Ecto neural progenitor cell (in vitro differentiated cells): ENCODE measurements around the gene CD2AP.
"Not testable (repeated sequence)": the region's sequence is repeated elsewhere in the genome, so short reads cannot be mapped to it uniquely, and the experiment has no call there.

Experiments
- DNase-seq: peaks from one replicate; pipeline ENCODE4 v3.0.0-alpha.2; 2018; ENCODE audit warnings: low spot score

The CD2AP gene

DNA sequence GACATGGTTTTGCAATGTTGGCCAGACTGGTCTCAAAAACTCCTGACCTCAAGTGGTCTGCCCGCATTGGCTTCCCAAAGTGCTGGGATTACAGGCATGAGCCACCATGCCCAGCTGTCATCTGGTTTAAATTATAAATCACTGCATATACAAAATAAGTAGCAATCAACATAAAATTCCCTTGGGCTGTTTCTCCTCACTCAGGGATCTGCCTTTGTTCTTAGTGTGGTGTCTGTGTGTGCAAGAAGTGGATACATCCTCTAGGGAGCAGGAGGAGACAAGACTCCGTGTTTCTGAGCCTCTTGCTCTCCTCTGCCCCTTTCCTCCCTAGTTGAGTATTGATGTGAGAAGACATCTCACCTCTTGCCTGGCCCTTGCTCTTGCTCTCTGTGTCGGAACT, 155.6 kb downstream of the CD2AP start:
- no peak for DNase-seq

DNA sequence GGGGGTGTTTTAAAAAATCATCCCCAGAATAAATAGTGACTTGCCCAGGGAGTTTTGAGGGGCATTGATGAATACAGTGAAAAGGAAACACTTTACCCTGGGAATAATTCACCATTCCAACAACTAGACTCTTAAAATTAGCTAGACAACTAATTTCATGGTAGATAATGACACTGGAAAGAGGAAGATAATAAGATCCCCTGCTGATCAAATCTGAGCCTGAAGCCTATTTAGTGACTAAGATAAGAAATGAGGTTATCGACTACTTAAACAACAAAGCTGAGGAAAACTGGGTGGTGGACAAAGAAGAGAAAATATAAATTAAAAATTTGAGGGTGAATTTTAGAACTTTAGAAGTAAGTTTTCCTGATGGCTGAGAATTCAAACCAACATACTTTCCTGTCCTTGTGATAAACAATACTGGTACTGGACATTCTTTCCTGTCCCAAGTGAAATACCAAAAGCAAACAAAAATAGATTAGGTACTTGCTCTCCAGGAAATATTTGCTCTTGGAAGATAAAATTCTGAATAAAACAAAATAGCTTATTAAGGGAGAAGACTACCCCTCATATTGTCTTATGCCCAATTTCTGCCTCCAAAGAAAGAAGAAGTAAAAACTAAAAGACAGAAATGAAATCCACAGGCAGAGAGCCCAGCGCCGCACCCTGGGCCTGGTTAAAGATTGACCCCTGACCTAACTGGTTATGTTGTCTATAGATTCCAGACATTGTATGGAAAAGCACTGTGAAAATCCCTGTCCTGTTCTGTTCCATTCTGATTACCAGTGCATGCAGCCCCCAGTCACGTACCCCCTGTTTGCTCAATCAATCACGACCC, 156.8 kb downstream of the CD2AP start:
- DNase-seq = no peak

DNA sequence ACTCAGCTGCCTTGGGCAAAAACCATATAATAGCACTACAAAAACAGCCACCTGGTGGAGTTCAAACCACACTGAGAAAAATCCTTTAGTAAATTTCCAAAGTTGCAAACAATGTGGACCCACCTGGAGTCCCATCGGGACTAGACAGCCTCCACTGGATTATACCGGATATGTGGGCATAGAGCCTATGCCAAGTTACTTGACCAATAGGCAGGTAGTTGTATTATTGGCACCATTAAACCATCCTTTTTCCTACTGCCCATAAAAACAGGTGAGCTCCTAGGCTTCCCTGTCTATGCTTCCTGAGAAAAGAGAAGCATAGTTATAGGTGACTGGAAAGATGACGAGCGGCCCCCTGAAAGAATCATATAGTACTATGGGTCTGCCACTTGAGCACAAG, 169.1 kb downstream of the CD2AP start:
- DNase-seq = no peak

DNA sequence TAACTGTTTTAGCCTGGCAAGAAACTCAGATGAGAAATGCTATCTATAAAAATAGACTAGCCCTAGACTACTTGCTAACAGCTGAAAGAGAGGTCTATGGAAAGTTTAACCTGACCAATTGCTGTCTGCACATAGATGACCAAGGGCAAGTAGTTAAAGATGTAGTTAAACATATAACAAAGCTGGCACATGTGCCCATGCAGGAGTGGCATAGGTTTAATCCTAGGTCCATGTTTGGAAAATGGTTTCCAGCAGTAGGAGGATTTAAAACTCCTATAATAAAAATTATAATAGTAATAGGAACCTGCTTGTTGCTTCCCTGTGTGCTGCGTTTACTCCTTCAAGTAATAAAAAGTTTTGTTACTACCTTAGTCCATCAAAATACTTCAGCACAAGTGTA, 169.6 kb downstream of the CD2AP start:
- no peak for DNase-seq

DNA sequence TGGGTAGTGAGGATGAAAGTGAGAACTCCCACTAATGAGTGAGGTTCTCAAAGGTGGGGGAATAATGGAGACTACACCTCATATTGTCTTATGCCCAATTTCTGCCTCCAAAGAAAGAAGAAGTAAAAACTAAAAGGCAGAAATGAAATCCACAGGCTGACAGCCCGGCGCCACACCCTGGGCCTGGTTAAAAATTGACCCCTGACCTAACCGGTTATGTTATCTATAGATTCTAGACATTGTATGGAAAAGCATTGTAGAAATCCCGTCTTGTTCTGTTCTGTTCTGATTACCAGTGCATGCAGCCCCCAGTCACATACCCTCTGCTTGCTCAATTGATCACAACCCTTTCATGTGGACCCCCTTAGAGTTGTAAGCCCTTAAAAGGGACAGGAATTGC, 170.0 kb downstream of the CD2AP start:
- DNase-seq = not testable (repeated sequence)

DNA sequence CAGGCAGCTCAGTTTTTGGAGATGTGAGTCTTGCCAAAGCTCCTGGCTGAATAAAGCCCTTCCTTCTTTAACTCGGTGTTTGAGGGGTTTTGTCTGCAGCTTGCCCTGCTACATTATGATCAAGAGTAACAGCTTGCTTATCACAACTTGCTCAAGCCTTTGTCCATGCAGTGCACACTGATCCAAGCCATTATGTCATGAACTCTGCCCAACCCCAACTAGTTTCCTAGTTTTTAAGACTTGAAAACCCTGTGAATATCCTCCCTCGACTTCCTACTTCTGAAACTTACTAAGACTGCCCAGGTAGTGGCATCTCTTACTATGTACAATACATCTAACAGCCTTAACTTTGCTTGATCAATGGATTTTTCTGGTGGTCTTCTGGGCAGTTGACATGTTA, 170.4 kb downstream of the CD2AP start:
- DNase-seq = no peak

DNA sequence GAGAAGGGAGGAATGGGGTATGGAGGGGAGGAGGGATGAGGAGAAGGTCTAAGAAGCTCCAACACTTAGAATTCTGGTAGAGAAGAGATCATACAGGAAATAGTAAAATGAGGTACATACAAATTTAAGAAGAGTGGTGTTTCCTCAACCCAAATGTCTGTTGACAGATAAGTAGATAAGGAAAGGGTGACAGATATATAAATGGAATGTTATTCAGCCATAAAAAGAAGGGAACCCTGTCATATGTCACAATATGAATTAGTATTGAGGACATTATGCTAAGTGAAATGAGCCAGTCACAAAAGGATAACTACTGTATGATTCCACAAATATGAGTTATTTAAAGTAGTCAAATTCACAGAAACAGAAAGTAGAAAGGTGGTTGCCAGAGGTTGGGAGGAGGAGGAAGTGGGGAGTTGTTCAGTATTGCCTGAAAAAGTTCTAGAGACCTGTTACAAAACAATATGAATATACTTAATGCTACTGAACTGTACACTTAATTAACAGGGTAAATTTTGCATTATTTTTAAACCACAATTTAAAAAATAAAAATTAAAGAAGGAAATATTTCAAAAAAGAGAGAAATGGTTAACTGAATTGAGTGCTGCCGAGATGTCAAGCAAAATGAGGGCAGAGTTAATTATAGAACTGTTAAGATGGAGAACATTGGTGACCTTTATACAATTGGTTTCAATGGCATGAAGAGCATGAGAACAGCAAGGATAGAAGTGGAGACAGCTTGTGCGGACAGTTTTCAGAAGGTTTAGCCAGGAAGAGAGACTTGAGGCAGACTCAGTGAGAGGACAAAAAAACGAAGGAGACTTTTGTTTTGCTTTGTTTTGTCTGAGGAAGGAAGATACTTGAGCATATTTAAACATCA, 173.2 kb downstream of the CD2AP start:
- DNase-seq = no peak

DNA sequence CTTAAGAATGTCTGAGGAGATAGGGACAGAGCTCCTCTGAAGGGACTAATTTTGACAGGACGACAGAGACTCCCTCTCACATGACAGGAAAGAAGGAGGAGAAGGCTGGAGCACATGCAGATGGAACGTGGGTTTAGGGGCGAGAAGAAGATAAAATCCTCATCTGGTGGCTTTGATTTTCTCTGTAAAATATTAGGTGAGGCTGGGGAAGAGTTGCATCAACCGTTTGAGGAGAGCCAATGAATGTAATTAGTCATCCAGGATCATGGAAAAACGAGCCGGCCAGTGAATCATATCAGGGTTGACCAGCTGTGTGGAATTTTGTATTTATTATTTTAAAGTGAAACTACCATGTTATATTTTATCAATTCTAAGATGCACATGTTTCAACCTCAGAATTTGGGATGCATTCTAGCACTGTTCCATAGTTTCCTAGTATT, 173.9 kb downstream of the CD2AP start:
- DNase-seq = no peak

DNA sequence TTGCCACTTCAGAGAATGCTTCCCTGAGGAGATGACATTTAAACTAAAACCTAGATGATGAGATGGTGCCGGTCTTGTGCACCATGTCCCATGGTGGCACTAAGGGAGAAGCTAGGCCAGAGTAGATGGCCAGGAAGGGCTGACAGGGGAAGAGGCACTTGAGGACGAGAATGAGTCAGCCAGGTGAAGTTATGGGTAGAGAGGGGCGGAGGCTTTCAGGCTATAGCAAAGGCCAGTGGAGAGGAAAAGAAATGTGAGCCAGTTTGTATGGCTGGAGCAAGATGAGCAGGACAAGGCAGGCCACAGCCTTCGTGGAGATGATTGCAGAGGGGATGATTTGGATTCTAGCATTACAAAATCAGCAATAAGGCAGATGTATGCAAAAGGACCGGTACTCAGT, 176.1 kb downstream of the CD2AP start:
- no peak for DNase-seq

DNA sequence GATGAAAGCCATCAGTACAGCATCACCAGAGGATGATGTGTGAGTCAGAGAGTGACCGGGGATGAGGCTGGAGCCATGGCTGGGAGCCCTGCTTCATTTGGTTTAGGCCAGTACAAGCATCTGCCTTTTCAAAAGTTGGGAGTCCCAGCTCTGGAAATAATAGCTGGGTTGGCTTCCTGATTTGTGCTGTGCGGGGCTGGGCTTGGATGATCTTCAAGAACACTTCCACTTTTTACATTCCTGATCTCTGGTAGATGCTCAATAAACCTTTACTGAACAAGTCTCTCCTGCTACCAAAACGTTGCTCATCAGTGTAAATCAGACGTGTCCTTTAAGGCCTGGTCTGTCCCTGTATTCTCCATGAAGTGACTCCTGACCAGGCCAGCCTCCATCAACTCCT, 176.7 kb downstream of the CD2AP start:
- DNase-seq = no peak

DNA sequence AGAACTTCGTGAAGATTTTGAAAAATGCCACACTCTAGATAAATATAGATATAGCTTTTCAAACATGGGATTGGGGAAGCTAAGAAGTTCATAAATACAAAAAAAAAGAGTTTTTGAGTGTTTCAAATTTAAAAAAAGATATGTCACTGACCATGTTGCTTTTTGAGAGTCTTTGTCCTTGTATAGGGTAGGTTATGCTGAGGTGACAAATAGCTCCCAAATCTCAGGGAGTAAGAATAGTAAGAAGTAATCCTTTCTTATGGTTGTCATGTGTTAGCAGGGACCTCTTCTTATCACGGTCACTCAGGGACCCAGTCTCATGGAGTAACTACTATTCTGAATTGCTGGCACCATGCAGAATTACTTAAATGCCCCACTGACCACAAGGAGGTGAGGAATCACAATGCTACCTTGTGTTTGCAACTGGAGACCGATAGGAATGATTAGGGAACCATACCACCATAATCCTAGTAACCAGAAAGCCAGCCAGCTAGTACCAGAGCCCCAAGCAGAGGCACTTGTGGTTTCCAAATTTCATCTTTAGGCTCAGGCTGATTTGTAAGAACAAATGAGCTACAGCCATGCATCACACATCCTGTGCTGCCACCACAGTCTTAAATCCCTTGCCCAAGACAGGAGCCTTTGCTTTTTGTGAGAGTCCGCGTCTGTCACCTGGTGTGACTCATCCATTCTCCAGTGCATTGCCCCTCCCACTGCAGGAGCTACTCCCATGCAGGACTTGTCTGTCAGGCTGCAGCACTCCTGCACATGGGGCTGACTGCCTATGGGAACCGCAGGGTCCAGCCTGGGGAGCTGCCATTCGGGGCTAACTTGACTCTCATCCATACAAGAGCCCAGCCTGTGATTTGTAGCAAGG, 178.4 kb downstream of the CD2AP start:
- no peak for DNase-seq

DNA sequence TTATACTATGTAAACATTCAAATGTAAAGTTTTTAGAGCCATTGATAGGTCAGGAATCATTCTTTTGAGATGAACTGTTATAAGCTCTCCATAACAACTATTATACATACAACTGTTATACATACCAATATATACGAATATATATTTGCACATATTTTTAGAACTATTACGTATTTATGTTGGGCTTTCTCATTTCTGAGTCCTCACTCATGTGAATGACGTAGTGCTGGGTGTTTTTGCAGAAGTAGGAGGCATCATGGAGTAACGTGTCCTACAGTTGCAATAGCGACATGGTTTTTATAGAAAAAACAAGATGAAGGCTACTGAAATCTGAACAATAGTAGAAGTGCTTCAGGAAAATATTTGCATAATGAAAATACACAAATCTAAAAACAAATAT, 184.4 kb downstream of the CD2AP start:
- DNase-seq = no peak

DNA sequence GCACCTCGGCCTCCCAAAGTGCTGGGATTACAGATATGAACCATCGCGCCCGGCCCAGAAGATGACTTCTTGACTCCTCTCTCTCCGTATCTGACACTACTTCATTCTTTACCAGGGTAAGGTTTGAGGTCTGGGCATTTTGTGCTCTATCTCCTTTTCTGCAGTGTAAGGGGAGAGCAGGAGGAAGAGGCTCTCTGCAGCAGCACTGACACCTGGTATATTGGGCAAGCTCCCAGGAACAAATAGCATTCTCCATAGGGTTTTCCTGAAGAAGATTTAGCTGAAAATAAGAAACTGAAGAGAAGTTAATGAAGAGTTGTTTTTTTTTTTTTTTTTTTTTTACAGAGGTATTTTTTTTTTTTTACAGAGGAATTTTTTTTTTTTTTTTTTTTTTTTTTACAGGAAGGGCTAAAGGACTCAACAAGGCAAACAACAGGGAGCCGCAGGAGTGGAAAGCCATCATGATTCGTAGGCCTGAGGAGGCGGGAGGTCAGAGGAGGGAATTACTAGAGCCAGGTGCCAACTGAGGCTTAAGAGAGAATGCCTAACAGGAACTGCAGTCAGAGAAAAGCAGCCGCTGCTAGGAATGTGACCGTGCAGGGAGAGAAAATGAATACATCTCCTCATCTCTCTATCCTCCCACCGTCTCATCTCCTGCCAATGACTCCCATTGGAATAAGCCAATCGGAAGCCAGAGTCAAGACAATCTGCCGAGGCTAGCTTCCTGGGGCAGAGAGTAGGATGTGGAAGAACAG, 186.1 kb downstream of the CD2AP start:
- DNase-seq = no peak

DNA sequence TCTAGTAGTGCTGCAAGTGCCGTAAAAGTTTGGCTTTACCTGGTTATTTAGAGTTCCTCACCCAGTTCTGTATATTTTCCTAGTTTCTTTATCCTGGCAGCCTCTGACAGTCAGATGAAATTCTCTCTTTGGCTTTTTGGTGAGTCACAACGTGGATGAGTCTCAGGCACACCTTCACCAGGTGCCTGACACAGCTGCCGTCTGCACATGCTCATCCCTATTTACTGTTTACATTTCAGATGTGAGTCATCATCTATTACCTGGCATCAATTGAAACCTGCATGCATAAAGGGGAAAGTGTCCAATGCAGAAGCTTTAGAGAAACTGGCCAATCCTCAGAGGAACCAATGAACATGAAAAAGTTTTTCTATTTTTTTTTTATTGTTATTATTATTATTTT, 187.5 kb downstream of the CD2AP start:
- DNase-seq = no peak

DNA sequence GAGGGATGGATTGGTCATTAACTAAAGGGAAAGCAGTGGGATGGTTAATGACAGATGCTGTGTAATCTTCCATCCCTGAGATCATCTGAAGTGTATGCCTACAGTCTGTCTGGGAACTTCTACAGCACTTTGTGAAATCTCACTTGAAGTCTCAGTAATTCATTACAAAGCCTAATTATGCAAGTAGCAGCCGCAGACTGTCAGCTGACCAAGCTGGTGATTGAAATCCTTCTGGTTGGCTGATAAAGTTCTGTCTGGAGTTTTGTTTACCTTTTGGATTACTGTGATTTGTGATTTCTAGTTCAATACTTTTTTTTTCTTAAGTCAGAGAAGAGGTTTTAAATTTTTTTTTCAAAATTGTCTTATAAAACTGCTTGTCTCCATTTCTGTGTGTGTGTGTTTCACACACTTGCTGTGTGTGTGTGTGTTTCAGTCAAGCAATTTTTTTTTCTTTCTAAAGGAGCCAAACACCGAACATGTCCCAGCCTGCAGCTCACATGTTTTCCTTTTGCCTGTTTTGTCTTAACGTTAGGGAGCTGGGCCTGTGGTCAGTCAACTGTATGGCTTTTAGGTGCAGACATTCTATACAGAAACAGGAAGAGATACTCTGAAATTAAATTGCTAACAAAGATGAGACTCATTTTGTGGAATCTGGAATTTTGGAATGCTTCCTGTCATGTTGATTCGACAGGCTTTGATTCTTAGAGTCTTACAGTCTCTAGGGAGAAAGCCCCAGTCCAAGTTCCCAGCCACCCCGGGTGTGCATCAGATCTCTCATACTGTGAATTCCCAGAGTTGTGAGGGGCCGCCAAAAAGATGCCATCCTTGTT, 192.3 kb downstream of the CD2AP start:
- peak; percentile 55 for DNase-seq

DNA sequence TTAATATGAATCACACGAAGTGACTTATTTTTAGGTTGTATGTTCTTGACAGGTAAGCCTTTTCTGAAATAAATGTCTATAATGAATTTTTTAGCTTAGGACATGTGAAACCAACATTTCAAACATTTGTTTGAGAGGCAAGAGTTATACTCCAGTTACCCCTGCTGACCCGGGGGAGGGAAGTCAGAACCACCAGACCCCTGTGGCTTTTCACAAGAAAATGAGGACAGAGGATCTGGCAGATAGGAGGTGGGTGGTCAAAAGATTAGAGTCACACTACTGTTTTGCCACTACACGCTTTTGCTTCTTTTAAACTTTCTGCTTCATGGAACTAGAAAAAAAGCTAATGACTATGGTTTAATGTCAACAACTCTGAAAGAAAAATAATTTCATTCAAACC, 193.3 kb downstream of the CD2AP start:
- no peak for DNase-seq

DNA sequence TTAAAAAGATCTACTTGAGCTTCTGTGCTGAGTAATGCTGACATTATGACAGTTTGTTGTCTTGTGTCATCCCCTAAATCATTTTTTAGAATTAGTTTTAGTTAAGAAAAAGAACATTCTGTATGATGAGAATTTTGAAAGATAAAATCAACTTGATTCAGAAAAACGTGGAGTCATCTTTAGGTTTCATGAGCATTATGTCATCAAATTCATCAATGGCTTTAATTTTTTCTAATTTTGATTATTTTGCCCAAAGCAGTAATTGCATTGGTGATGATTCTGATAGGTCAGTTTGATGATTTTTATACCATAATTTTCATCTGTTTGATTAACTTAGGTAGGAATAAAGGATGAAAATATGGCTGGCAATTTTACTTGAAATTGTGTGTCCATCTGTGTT, 194.2 kb downstream of the CD2AP start:
- no peak for DNase-seq

DNA sequence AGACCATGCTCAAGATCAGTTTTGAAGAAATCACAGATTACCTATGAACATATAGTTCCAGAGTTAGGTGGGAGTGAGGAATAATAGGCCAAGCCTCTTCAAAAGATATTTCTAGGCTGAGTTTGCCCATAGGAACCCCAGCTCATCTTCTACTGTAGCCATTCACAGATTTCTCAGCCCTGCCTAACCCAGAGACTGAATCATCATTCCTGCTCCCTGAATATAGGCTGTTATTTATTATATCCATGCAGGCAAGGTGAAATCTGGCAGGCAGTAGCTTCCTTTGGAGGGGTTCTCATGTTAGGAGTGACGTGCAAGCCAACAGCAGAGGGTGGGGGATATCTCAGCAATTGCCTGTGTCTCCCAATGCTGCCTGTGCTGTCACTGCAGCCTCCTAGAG, 195.2 kb downstream of the CD2AP start:
- no peak for DNase-seq

DNA sequence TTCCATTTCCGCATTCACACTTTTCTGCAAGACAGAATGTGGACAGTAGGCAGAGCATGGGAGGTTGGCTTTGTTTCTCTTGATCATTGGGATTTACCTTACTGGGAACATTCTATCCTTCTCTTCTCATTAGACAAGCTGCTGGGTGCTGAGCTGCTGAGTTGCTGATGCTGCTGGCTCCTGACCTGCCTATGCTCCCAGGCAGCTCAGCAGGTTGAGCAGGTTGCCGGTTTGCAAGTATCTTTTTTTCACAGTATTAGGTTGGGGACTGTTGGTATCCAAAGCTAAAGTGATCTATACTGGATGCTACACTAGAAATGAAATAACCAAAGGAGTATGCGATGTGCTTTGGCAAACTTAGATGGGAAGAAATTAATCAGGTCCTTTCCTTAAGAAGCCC, 197.1 kb downstream of the CD2AP start:
- no peak for DNase-seq
